A375 (cell line): ENCODE data around the gene IFNA5. TPM values are rescaled to one million over a fixed set of nuclear protein-coding genes. Genes with fewer than 3 reads are reported as not detected.

Source experiments
- total RNA-seq: library from RNA; depleted of rRNA; stranded (reverse); fragments of >200 nt; shearing (Covaris generic); gene quantifications from 2 replicates; pipeline ENCODE4 v1.2.3, GENCODE V29; 2014; rRNA removed

The IFNA5 gene
- not detected in 2 replicates for total RNA-seq

GRCh38 chr9:21305213-21305612 is at the start of gene IFNA5:
Gene IFNA5, minus strand, starts transcription at chr9:21305313. Its CDS starts 57 bp downstream, at chr9:21305256.

GRCh38 chr9:21350787-21351186 is 45.7 kb upstream of the IFNA5 start, which contains the start of gene IFNA6:
Gene IFNA6, minus strand, starts transcription at chr9:21350887. Its CDS starts 0 bp downstream, at chr9:21350887.

GRCh38 chr9:21334701-21335632 is 29.9 kb upstream of the IFNA5 start, which contains the start of gene KLHL9:
Gene KLHL9, minus strand, starts transcription at chr9:21335404. Its CDS starts 545 bp downstream, at chr9:21334859.

Other genes starting within 250 kb of the IFNA5 start
- not detected in 2 replicates for gene IFNB1, start 227.4 kb downstream of the IFNA5 start, total RNA-seq
- not detected in 2 replicates for gene IFNW1, start 163.5 kb downstream of the IFNA5 start, total RNA-seq
- gene IFNA21, start 138.7 kb downstream of the IFNA5 start, total RNA-seq, result not detected in 2 replicates
- gene IFNA4, start 117.7 kb downstream of the IFNA5 start, total RNA-seq, result not detected in 2 replicates
- gene IFNA7, start 103.1 kb downstream of the IFNA5 start, total RNA-seq, result not detected in 2 replicates
- not detected in 2 replicates for gene IFNA10, start 98.2 kb downstream of the IFNA5 start, total RNA-seq
- not detected in 2 replicates for gene IFNA16, start 88.0 kb downstream of the IFNA5 start, total RNA-seq
- not detected in 2 replicates for gene IFNA17, start 77.1 kb downstream of the IFNA5 start, total RNA-seq
- gene IFNA14, start 65.3 kb downstream of the IFNA5 start, total RNA-seq, result not detected in 2 replicates
- gene KLHL9, start 30.1 kb upstream of the IFNA5 start, total RNA-seq, result 18.4 and 20.8 TPM in 2 replicates
- not detected in 2 replicates for gene IFNA6, start 45.6 kb upstream of the IFNA5 start, total RNA-seq
- not detected in 2 replicates for gene IFNA13, start 62.7 kb upstream of the IFNA5 start, total RNA-seq
- not detected in 2 replicates for gene IFNA2, start 80.1 kb upstream of the IFNA5 start, total RNA-seq
- gene IFNA8, start 103.8 kb upstream of the IFNA5 start, total RNA-seq, result not detected in 2 replicates
- not detected in 2 replicates for gene IFNA1, start 135.1 kb upstream of the IFNA5 start, total RNA-seq
- gene IFNE, start 177.0 kb upstream of the IFNA5 start, total RNA-seq, result 0.19 and 0.29 TPM in 2 replicates